ENCODE measurements around the gene GRAP.
"Not testable (repeated sequence)": the region's sequence is repeated elsewhere in the genome, so short reads cannot be mapped to it uniquely, and the experiment has no call there.

The GRAP gene

GRCh38 chr17:19046782-19047375, at the start of gene GRAP:
Gene GRAP, minus strand, starts transcription at chr17:19046957. Its CDS starts 31 bp downstream, at chr17:19046926.
- DNase-seq (ENCODE audit: low spot score), result not testable (repeated sequence)

- not testable (repeated sequence) for DNase-seq (ENCODE audit: low spot score)
These were observed 47.1 kb upstream of the GRAP start for GRCh38 chr17:19093684-19094438.

GRCh38 chr17:19092737-19093683, 46.3 kb upstream of the GRAP start:
- DNase-seq (ENCODE audit: low spot score), result not testable (repeated sequence)

GRCh38 chr17:19090058-19090772, 43.5 kb upstream of the GRAP start:
- not testable (repeated sequence) for DNase-seq (ENCODE audit: low spot score)

DNA sequence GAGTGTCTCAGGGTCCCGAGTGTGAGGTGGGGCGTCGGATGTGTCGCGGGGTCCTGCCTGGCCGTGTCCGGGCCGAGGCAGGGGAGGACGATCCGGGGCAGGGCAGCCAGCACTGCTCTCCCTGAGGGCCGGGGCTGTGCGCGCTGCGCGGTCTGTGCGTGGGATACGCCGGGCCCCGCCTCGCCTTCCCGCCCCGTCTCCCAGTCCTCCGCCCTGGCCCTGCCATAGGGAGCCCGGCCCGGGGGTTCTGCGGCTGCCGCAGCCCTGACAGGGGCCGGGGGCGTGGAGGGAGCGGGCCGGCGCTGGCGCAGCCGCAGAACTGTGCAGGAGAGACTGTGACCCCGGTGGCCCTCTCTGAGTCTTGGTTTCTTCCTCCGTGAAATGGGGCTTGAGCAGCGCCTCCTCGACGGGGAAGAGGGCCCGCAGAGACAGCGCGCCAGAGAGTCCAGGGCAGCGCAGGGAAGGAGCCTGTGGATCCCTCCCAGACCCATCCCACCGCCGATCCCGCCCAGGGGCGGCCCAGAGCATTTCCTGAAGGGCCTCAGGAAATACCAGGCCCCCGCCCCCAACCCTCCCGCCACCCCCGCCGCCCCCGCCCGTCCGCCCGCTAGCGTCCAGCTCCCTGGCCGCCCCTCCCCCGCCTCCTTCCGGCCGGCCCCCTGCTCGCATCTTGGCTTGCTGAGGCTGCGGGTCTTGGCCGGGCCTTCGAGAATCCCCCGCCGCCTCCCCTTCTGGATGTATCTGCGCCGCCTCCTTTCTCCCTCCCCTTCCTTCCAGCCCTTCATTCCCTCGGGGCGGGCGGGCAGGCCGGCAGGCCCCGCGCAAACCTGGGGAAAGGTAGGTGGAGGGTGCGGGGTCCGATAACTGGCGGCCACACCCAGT, 42.3 kb upstream of the GRAP start:
- not testable (repeated sequence) for DNase-seq (ENCODE audit: low spot score)

- DNase-seq (ENCODE audit: low spot score), result not testable (repeated sequence)
These were observed 30.6 kb upstream of the GRAP start for GRCh38 chr17:19077386-19077785.

DNA sequence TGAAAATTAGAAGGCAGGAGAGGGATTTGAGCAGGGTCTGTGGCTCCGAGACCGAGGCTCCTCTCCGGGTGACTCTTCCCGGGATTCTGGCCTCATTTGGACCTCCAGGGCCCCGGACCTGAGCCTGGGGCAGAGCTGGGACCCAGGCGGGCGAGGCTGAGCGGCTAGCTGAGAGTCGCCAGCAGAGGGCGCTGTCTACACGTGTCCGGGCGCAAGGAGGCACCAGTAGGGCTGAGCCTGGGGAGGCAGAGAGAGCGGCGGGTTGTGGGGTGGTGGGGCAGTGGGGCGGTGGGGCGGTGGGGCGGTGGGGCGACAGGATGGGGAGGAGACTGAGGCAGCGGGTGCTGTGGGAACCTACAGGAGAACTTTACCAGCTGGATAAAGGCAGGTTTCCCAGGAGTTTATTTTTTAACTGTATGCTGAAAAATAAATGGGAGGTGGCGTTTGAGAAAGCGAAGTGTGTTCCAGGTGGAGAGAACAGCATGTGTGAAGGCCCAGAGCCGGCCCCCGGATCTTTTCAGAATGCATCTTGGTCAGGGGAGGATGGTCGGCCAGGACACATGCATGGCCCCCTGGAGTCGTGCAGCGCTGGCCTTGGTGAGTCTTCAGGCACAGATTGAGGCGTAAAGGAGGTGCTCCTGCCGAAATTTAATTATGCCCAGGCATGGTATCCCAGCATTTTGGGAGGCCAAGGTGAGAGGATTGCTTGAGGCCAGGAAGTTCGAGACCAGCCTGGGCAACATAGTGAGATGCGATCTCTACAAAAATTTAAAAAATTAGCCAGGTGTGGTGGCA, 29.8 kb upstream of the GRAP start:
- DNase-seq (ENCODE audit: low spot score), result not testable (repeated sequence)

DNA sequence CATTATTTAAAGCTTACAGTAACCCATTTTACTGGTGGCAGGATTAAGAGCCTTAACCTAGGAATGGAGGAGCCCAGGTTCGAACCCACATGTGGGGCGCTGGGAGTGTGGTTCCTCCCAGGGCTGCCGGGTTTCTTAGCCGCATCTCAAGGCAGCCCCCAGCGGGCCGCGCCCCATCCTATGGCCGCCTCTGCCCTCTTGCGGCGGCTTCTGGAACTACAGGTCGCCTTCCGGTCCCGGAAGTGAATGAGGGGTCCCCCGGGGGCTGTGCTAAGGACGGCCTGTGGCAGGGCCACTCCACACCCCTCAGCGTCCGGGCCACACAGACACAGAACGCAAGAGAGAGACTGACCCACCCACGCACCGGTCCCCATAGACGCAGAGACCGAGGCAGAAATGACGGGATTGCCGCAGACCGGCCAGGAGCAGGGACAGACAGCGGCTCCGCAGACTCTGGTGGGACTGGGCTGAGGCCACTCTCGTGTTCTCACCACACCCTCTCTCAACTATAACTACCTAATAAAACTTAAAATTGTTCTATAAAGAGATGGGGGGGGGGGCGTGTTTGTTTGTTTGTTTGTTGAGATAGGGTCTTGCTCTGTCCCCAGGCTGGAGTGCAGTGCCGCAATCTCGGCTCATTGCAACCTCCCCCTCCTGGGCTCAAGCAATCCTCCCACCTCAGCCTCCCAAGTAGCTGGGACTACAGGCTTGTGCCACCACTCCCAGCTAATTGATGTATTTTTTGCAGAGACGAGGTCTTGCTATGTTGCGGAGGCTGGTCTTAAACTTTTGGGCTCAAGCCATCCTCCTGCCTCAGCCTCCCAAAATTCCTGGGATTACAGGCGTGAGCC, 23.8 kb upstream of the GRAP start:
- not testable (repeated sequence) for DNase-seq (ENCODE audit: low spot score)

DNA sequence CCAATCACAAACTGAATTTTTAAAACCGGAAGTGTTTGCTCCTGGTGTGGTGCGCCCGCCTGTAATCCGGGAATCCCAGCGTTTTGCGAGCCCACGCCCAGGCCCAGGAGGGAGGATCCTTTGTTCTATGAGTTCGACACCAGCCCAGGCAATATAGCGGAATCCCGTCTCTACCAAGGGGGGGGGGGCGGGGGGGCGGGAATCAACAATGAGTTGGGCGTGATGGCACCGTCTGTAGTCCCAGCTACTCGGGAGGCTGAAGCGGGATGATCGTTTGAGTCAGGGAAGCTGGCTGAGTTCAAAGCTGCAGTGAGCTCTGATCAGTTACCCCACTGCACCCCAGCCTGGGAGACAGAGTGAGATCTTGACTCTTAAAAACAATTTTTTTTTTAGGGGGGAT, 17.6 kb upstream of the GRAP start:
- DNase-seq (ENCODE audit: low spot score), result not testable (repeated sequence)

- not testable (repeated sequence) for DNase-seq (ENCODE audit: low spot score)
These were observed 16.7 kb upstream of the GRAP start for GRCh38 chr17:19063326-19063956.

DNA sequence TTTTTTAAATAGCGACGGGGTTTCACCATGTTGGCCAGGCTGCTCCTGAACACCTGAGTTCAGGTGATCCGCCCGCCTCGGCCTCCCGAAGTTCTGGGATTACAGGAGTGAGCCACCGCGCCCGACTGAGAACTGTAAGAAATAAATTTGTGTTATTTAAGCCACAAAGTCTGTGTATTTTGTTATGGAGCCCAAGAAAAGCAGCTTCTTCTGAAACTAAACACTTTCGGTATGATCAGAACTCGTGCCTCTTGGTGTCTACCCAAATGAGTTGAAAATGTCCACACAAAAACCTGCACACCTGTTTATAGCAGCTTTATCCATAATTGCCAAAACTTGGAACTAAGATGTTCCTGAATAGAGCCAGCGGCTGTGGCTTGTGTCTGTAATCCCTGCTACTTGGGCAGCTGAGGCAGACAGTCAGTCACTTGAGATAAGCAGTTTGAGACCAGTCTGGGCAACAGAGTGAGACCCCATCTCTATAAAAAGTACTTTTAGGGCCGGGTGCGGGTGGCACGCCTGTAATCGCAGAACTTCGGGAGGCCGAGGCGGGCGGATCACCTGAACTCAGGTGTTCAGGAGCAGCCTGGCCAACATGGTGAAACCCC, 16.1 kb upstream of the GRAP start:
- DNase-seq (ENCODE audit: low spot score), result not testable (repeated sequence)

- DNase-seq (ENCODE audit: low spot score), result not testable (repeated sequence)
These were observed 15.4 kb upstream of the GRAP start for GRCh38 chr17:19062009-19062717.

DNA sequence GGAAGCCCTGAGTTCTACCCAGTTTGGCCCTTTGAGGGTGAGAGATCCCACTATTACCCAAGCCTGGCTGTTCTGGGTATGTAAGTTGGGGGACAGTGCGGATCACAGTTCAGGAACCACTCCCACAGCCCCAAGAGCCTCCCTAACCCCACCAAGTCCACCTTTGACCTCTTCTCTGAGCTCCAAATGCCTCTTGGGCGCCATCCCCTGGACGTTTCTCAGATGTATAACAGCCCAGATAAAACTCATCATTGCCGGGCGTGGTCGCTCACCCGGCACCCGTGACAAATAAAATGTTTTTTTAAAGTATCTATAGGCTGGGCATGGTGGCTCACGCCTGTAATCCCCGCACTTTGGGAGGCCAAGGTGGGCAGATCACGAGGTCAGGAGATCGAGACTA, 8.7 kb upstream of the GRAP start:
- DNase-seq (ENCODE audit: low spot score), result not testable (repeated sequence)

- not testable (repeated sequence) for DNase-seq (ENCODE audit: low spot score)
These were observed 2.1 kb upstream of the GRAP start for GRCh38 chr17:19048826-19049225.

DNA sequence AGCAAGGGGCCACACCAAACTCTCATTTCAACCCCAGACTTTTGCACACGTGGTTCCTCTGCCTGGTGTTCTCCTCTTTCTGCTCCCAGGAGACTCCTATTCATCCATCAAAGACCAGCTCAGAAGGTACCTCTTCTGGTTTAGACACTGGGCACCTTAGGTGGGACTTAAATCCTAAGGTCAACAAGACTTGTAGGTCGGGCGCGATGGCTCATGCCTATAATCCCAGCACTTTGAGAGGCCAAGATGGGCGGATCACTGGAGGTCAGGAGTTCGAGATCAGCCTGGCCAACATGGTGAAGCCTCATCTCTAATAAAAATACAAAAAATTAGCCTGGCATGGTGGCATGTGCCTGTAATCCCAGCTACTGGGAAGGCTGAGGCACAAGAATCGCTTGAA, 753 bp upstream of the GRAP start:
- DNase-seq (ENCODE audit: low spot score), result not testable (repeated sequence)

DNA sequence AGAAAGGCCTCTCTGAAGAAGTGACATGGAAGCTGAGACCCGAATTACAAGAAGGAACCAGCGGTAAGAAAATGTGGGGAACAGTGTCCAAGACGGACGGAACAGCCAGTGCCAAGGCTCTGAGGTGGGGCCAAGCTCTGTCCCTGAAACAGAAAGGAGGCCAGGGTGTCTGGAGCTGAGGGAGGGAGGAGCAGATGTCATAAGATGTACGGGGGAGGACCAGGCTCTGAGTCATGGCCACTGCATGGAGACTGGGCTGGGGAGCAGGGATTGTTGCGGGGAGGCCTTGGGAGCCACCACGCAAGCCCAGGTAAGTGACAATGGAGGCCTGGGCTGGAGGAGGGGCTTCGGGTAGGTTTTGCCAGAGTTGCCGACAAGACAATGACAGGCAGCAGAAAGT, 2.1 kb downstream of the GRAP start:
- DNase-seq (ENCODE audit: low spot score), result not testable (repeated sequence)

DNA sequence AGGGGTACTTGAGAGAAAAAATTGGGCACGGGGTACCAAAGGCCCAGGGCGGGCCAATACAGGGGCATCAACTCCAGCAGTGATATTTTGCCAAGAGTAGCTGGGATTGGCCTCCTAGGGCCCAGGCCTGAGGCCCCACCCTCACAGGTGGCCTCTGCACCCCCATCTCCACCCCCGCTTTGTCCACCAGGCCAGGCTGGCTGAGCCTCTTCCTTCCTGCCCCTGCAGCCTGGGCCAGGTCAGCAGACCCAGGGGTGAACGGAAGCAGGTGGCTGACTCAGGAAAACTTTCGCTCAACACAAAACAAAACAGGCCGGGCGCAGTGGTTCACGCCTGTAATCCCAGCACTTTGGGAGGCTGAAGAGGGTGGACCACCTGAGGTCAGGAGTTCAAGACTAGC, 3.7 kb downstream of the GRAP start:
- not testable (repeated sequence) for DNase-seq (ENCODE audit: low spot score)

Measured in D341Med (cell line).